ENCODE results near the gene TMEM238L. TPM values are rescaled to one million over a fixed set of nuclear protein-coding genes. Genes with fewer than 3 reads are reported as not detected.
A peak's percentile ranks its signal among the peaks of the same experiment; 100 is the strongest.

TMEM238L gene
- total RNA-seq, 1 experiment from 2014 or later, result not detected

- H3K27me3 ChIP-seq (ENCODE audit: control insufficient read depth, insufficient read depth, low read length), result no peaks in the 10 kb centered on the region
- H3K36me3 ChIP-seq (replicated peaks; ENCODE audit: control insufficient read depth, insufficient read depth, low read length), result no peaks in the 10 kb centered on the region
- no peak for DNase-seq
- no peak overlapping the region for H3K4me3 ChIP-seq (ENCODE audit: insufficient read depth, low read depth, low read length)
Measured at GRCh38 chr17:10775058-10775457, 28.8 kb downstream of the TMEM238L start.

DNA sequence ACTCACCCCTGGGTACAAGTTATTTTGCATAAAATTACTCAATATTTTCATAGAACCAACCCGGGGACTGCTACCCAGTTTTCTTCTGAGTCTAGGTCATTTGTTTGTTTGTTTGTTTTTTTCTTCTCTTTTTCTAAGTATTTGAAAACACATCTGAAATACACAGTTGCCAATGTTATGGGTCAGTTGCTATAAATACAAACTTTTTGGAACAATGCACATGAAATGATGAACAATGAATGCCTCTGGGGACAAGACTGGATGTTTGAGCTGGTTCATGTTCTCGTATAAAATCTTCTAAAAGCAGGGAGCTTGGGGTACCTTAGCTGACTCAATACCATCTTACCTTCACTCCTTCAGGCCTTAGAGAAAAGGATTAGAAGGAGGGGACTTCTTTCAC lies 30.5 kb downstream of the TMEM238L start:
- no peak for DNase-seq
- no peak overlapping the region for H3K4me3 ChIP-seq (ENCODE audit: insufficient read depth, low read depth, low read length)
- H3K36me3 ChIP-seq (replicated peaks; ENCODE audit: control insufficient read depth, insufficient read depth, low read length), result no peaks in the 10 kb centered on the region
- no peaks in the 10 kb centered on the region for H3K27me3 ChIP-seq (ENCODE audit: control insufficient read depth, insufficient read depth, low read length)

GRCh38 chr17:10772425-10773380 lies 31.2 kb downstream of the TMEM238L start:
- Histone ChIP-seq H3K4me3 (ENCODE audit: insufficient read depth, low read depth, low read length) (no peak overlapping the region), H3K27me3 (ENCODE audit: control insufficient read depth, insufficient read depth, low read length) (no peaks in the 10 kb centered on the region), H3K36me3 (replicated peaks; ENCODE audit: control insufficient read depth, insufficient read depth, low read length) (no peaks in the 10 kb centered on the region)
- DNase-seq, result peak; percentile 76

GRCh38 chr17:10771148-10771547 lies 32.8 kb downstream of the TMEM238L start:
- Histone ChIP-seq H3K36me3 (replicated peaks; ENCODE audit: control insufficient read depth, insufficient read depth, low read length) (no peaks in the 10 kb centered on the region), H3K27me3 (ENCODE audit: control insufficient read depth, insufficient read depth, low read length) (no peaks in the 10 kb centered on the region), H3K4me3 (ENCODE audit: insufficient read depth, low read depth, low read length) (no peak overlapping the region)
- no peak for DNase-seq

GRCh38 chr17:10769840-10770239 lies 34.1 kb downstream of the TMEM238L start:
- Histone ChIP-seq H3K36me3 (replicated peaks; ENCODE audit: control insufficient read depth, insufficient read depth, low read length) (no peaks in the 10 kb centered on the region), H3K4me3 (ENCODE audit: insufficient read depth, low read depth, low read length) (no peak overlapping the region), H3K27me3 (ENCODE audit: control insufficient read depth, insufficient read depth, low read length) (no peaks in the 10 kb centered on the region)
- no peak for DNase-seq

DNA sequence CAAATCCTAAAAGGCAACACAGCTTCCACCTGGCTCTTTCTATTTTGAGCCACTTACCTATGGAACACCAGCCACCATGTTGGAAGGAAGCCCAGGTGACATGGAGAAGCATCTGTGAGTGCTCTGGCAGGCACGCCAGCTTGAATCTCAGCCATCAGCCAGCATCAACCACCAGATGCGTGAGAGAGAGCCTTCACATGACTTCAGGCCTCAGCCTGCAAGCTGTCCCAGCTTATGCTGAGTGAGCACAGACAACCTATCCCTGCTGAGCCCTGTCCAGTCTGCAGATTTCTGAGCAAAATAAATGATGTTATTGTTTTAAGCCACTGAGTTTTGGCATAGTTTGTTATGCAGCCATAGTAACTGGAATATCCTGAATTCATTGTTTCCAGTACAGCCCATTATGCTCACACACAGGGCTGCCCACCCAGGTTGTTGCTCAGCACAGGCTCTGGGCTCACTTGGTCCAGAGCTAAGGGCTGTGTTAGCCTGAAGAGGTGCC lies 35.1 kb downstream of the TMEM238L start:
- H3K36me3 ChIP-seq (replicated peaks; ENCODE audit: control insufficient read depth, insufficient read depth, low read length), result no peaks in the 10 kb centered on the region
- H3K27me3 ChIP-seq (ENCODE audit: control insufficient read depth, insufficient read depth, low read length), result no peaks in the 10 kb centered on the region
- H3K4me3 ChIP-seq (ENCODE audit: insufficient read depth, low read depth, low read length), result no peak overlapping the region
- no peak for DNase-seq

DNA sequence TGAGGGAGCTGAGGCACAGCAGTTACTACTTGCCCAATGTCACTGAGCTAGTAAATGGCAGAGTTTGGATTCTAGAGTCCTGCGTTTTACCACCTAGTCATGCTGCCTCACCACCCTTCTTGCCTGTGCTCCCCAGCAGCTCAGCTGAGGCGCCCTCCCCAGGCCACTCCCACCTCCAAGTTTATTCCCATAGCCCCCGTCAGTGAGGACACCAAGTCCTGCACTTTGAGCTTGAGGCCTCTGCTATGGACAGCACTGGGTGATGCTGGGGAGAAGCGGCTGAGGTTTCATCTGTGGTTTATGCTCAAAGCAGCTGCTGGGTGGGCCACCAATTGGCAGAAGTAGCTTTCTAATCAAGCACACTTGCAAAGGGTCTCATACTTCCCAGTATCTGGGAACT lies 36.7 kb downstream of the TMEM238L start:
- DNase-seq, result no peak
- H3K27me3 ChIP-seq (ENCODE audit: control insufficient read depth, insufficient read depth, low read length), result no peaks in the 10 kb centered on the region
- no peaks in the 10 kb centered on the region for H3K36me3 ChIP-seq (replicated peaks; ENCODE audit: control insufficient read depth, insufficient read depth, low read length)
- no peak overlapping the region for H3K4me3 ChIP-seq (ENCODE audit: insufficient read depth, low read depth, low read length)

DNA sequence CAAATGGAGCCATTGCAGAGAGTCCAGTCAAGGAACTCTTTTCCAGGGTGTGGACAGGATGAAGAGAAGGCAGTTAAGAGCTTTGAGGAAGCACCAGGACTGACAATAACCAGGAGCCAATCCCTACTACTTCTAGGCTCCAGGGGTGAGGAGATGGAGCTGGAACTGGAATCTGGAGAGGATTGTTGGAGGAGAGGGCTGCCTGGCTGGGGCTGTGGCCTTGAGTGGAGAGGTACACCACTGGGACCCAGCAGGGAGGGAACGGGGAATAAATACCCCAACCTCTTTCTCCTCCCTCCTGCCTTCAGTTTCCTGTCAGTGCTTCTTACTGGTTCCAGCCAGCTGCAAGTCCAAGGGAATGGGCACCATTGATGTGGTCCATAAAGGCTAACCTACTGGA lies 41.9 kb downstream of the TMEM238L start:
- Histone ChIP-seq H3K27me3 (ENCODE audit: control insufficient read depth, insufficient read depth, low read length) (no peaks in the 10 kb centered on the region), H3K4me3 (ENCODE audit: insufficient read depth, low read depth, low read length) (no peak overlapping the region), H3K36me3 (replicated peaks; ENCODE audit: control insufficient read depth, insufficient read depth, low read length) (no peaks in the 10 kb centered on the region)
- DNase-seq, result no peak

DNA sequence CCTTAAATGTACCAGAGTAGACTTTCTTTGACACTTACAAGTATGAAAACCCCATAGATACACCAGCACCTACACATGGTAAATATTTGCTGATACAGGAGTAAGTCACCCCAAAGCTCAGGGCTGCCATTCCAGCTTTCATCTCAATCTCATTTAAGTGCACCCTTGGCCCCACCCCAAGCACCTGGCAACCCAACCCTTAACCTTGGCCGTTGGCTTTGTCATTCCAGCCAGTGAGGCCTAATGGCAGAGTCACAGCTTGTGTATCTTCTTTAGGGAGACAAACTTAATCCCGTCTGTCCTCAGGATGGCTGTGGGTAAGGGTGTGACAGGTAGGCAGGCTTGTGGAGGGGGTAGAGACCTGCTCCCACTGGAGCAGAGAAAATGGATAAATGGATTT lies 42.6 kb downstream of the TMEM238L start:
- no peak for DNase-seq
- Histone ChIP-seq H3K4me3 (ENCODE audit: insufficient read depth, low read depth, low read length) (no peak overlapping the region), H3K36me3 (replicated peaks; ENCODE audit: control insufficient read depth, insufficient read depth, low read length) (no peaks in the 10 kb centered on the region), H3K27me3 (ENCODE audit: control insufficient read depth, insufficient read depth, low read length) (no peaks in the 10 kb centered on the region)

DNA sequence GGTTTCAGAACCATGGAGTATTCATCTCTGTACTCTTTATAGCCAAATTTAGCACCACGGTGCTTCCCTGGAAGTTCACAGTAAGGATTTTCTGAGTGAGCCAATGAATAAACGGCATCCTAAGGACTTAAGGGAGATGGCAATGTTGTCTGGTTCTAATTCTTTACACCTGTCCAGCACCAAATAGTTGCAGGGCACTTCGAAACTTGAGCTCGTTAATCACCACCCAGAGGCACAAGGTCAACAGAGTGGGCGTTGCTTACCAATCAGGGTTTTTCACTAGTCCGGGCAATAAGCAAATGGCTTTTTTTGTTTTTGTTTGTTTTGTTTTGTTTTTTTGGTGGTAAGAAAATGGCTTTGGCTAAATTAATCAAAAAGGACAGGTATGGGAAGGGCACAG lies 45.8 kb downstream of the TMEM238L start:
- Histone ChIP-seq H3K36me3 (replicated peaks; ENCODE audit: control insufficient read depth, insufficient read depth, low read length) (no peaks in the 10 kb centered on the region), H3K4me3 (ENCODE audit: insufficient read depth, low read depth, low read length) (no peak overlapping the region), H3K27me3 (ENCODE audit: control insufficient read depth, insufficient read depth, low read length) (no peaks in the 10 kb centered on the region)
- DNase-seq, result no peak

DNA sequence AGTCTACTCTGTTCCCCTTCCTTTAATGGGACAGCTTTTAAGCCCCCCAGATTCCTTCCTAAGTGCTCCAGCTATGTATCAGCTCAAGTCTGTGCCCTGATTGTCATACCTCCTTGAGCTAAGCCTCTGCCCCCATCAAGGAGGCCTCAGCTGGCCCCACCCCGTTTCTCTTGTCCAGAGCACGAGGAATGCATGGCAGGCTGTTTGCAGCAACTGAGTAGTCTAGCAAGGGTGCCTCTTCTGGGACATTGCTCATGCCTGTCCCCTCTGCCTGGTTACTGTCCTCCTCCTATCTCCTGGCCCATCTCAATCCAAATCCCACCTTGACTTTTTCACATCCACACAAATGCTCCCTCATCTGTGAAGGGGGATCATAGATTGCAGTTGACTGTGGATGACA lies 46.3 kb downstream of the TMEM238L start:
- Histone ChIP-seq H3K36me3 (replicated peaks; ENCODE audit: control insufficient read depth, insufficient read depth, low read length) (no peaks in the 10 kb centered on the region), H3K27me3 (ENCODE audit: control insufficient read depth, insufficient read depth, low read length) (no peaks in the 10 kb centered on the region), H3K4me3 (ENCODE audit: insufficient read depth, low read depth, low read length) (no peak overlapping the region)
- DNase-seq, result no peak

DNA sequence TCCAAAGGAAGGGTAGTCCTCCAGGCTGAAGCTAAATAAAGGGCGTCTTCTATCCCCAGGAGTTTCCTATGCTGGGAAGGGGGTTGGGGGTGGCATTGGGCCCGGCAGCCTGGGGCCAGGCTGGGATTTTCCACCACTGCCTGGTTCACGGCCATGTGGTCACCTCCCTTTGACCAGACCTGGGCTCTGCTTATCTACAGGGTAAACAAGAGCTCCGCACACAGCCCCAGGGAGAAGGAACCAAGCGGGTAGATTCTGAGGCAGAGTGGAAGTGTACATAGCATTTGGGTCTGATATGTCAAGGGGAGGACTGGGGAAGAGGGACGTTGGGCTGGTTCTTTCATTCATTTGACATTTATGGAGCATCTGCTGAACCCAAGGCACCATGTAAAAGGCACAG lies 46.8 kb downstream of the TMEM238L start:
- H3K27me3 ChIP-seq (ENCODE audit: control insufficient read depth, insufficient read depth, low read length), result no peaks in the 10 kb centered on the region
- DNase-seq, result no peak
- no peaks in the 10 kb centered on the region for H3K36me3 ChIP-seq (replicated peaks; ENCODE audit: control insufficient read depth, insufficient read depth, low read length)
- H3K4me3 ChIP-seq (ENCODE audit: insufficient read depth, low read depth, low read length), result no peak overlapping the region

DNA sequence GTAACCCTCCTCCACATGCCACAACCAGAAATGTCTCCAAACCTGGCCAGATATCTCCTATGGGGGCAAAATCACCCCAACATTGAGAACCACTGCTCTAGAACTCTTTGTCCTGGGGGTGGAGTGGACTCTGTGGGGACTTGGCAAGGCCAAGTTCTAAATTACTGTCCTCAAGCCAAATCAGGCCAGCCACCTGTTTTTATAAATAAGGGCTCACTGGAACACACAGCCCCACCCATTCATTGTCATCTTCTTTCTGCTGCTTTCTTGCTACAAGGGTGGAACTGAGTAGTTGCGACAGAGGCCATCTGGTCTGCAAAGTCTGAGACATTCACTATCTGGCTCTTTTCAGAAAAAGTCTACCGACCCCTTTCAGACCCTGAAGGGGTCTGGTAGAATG lies 47.3 kb downstream of the TMEM238L start:
- DNase-seq, result no peak
- no peaks in the 10 kb centered on the region for H3K36me3 ChIP-seq (replicated peaks; ENCODE audit: control insufficient read depth, insufficient read depth, low read length)
- H3K4me3 ChIP-seq (ENCODE audit: insufficient read depth, low read depth, low read length), result no peak overlapping the region
- H3K27me3 ChIP-seq (ENCODE audit: control insufficient read depth, insufficient read depth, low read length), result no peaks in the 10 kb centered on the region

- H3K27me3 ChIP-seq (ENCODE audit: control insufficient read depth, insufficient read depth, low read length), result no peaks in the 10 kb centered on the region
- no peaks in the 10 kb centered on the region for H3K36me3 ChIP-seq (replicated peaks; ENCODE audit: control insufficient read depth, insufficient read depth, low read length)
- no peak for DNase-seq
- no peak overlapping the region for H3K4me3 ChIP-seq (ENCODE audit: insufficient read depth, low read depth, low read length)
Measured at GRCh38 chr17:10756185-10756584, 47.7 kb downstream of the TMEM238L start.

DNA sequence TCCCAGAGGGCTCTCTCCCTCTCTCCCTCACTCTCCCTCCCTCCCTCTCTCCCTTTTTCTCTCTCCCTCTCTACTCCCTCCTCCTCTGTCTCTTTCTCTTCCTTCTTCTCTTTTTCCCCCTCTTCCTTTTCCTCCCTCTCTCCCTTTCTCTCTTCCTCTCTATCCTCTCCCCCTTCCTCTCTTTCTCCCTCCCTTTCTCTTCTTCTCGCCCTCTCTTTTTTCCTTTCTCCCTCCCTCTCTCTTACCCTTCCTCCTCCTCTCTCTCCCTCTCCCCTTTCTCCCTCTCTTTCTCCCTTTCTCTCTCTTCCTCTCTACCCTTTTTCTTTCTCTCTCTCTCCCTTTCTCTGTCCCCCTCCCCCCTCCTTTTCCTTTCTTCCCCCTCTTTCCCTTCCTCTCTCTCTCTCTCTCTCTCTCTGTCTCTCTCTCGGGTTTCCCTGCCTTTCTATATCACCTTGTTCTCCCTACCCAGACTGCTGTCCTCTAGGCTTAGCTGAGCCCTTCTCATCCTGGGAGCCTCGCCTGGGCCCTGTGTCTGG lies 48.2 kb downstream of the TMEM238L start:
- Histone ChIP-seq H3K4me3 (ENCODE audit: insufficient read depth, low read depth, low read length) (peak overlapping the region; percentile 29; the same call in 1 of the 2 replicates), H3K36me3 (replicated peaks; ENCODE audit: control insufficient read depth, insufficient read depth, low read length) (no peaks in the 10 kb centered on the region), H3K27me3 (ENCODE audit: control insufficient read depth, insufficient read depth, low read length) (no peaks in the 10 kb centered on the region)
- no peak for DNase-seq
